Measurements from ENCODE around the gene HDAC9. TPM values are rescaled to one million over a fixed set of nuclear protein-coding genes. Genes with fewer than 3 reads are reported as not detected.

HDAC9 gene
- polyA plus RNA-seq, 3 donors: 41.7 to 51.2 (median 44.2) TPM

DNA sequence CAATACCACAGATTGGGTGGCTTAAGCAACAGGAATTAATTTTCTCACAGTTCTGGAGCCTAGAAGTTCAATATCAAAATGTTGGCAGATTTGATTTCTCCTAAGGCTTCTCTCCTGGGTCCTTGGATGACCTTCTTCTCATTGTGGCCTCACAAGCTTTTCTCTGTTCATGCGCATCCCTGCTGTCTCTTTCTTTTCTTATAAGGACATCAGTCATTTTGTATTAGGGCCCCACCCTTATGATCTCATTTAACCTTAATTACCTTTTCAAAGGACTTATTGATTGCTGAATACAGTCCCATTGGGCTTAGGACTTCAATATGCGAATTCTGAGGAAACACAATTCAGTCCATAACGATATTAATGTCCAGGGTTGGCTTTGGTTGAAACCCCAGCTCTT, 285.4 kb downstream of the HDAC9 start:
- no peaks in the 10 kb centered on the region for H3K9me3 ChIP-seq (replicated peaks in 1 of 2; ENCODE audit: control insufficient read depth in 1 of 2, insufficient read depth in 1 of 2, low read length in 2 of 2)
- intact Hi-C loops (cut with micrococcal nuclease): no loop called here
- H3K27me3 ChIP-seq (ENCODE audit: control insufficient read depth in 2 of 2, insufficient read depth in 2 of 2, low read length in 2 of 2): no peaks in the 10 kb centered on the region
- WGBS (ENCODE audit: insufficient coverage): 100% methylated on average over 1 of the region's 3 CpGs
- no peak overlapping the region for H3K4me2 ChIP-seq (replicated peaks; ENCODE audit: extremely low read depth, low read length, poor library complexity, severe bottlenecking)
- no peaks in the 10 kb centered on the region for H4K20me1 ChIP-seq (ENCODE audit: insufficient read depth, low read length)
- TF ChIP-seq, protein P1, sequence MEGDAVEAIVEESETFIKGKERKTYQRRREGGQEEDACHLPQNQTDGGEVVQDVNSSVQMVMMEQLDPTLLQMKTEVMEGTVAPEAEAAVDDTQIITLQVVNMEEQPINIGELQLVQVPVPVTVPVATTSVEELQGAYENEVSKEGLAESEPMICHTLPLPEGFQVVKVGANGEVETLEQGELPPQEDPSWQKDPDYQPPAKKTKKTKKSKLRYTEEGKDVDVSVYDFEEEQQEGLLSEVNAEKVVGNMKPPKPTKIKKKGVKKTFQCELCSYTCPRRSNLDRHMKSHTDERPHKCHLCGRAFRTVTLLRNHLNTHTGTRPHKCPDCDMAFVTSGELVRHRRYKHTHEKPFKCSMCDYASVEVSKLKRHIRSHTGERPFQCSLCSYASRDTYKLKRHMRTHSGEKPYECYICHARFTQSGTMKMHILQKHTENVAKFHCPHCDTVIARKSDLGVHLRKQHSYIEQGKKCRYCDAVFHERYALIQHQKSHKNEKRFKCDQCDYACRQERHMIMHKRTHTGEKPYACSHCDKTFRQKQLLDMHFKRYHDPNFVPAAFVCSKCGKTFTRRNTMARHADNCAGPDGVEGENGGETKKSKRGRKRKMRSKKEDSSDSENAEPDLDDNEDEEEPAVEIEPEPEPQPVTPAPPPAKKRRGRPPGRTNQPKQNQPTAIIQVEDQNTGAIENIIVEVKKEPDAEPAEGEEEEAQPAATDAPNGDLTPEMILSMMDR (IDR thresholded peaks at IDR 0.05): no peak
- no peaks in the 10 kb centered on the region for H3K79me2 ChIP-seq (ENCODE audit: insufficient read depth, low read length)
- peaks cover 0 to 2% (median 0%) of the 10 kb centered on the region in 7 donors for H3K9me3 Mint-ChIP-seq
- H3K4me1 Mint-ChIP-seq: no peaks in the 10 kb centered on the region
- H3K36me3 ChIP-seq (replicated peaks in 1 of 2; ENCODE audit: control insufficient read depth in 1 of 2, insufficient read depth in 2 of 2, low read length in 2 of 2): no peaks in the 10 kb centered on the region
- H3K4me3 Mint-ChIP-seq: no peak overlapping the region
- H3K9ac ChIP-seq (ENCODE audit: insufficient read depth, low read length, poor library complexity, severe bottlenecking): no peak overlapping the region
- no peak overlapping the region for H2AFZ ChIP-seq (ENCODE audit: insufficient read depth, low read depth, low read length, poor library complexity, severe bottlenecking)
- no peak overlapping the region for H3K27ac Mint-ChIP-seq
- no peaks in the 10 kb centered on the region for H3K4me1 ChIP-seq (ENCODE audit: control insufficient read depth in 1 of 2, insufficient read depth in 2 of 2, low read length in 2 of 2)
- DNase-seq: no peak
- no peak overlapping the region for H3K27ac ChIP-seq (ENCODE audit: low read depth in 1 of 2, low read length in 2 of 2)
- H3K36me3 Mint-ChIP-seq: no peaks in the 10 kb centered on the region
- no peaks in the 10 kb centered on the region for H3K27me3 Mint-ChIP-seq (ENCODE audit: low read depth in 3 of 3)
- H3K4me3 ChIP-seq (replicated peaks in 1 of 3; ENCODE audit: low read depth in 2 of 3, low read length in 3 of 3): no peak overlapping the region

DNA sequence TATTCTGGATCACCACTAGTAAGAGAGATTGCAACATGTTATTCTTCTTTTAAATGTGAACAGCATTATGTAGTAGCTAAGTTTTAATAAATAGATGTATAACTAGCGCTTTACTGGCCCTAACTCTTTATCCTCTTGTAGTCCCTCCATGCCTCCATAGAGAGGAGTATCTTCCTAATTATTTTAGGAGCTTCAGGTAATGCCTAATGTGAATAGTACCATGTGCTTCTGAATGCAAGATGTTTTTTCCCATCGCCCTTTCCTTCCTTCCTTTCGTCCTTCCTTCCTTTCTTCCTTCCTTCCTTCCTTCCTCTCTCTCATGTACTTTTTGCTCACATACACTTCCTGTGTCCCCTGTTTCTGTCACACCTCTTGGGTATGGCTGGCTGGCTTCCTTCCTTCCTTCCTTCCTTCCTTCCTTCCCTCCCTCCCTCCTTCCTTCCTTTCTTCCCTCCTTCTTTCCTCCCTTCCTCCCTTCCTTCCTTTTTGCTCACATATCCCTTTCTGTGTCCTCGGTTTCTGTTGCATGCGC, 290.7 kb downstream of the HDAC9 start:
- intact Hi-C loops (cut with micrococcal nuclease): no loop called here
- 100% methylated on average over 2 of the region's 5 CpGs for WGBS (ENCODE audit: insufficient coverage)
- no peak overlapping the region for H3K4me2 ChIP-seq (replicated peaks; ENCODE audit: extremely low read depth, low read length, poor library complexity, severe bottlenecking)
- H4K20me1 ChIP-seq (ENCODE audit: insufficient read depth, low read length): no peaks in the 10 kb centered on the region
- H3K27me3 ChIP-seq (ENCODE audit: control insufficient read depth in 2 of 2, insufficient read depth in 2 of 2, low read length in 2 of 2): no peaks in the 10 kb centered on the region
- H3K36me3 ChIP-seq (replicated peaks in 1 of 2; ENCODE audit: control insufficient read depth in 1 of 2, insufficient read depth in 2 of 2, low read length in 2 of 2): no peaks in the 10 kb centered on the region
- H3K4me3 ChIP-seq (replicated peaks in 1 of 3; ENCODE audit: low read depth in 2 of 3, low read length in 3 of 3): no peak overlapping the region
- H3K4me1 Mint-ChIP-seq: no peaks in the 10 kb centered on the region
- H3K9me3 ChIP-seq (replicated peaks in 1 of 2; ENCODE audit: control insufficient read depth in 1 of 2, insufficient read depth in 1 of 2, low read length in 2 of 2): peaks cover 0 to 4% of the 10 kb centered on the region in 2 donors
- no peak for DNase-seq
- H3K9ac ChIP-seq (ENCODE audit: insufficient read depth, low read length, poor library complexity, severe bottlenecking): no peak overlapping the region
- no peaks in the 10 kb centered on the region for H3K27me3 Mint-ChIP-seq (ENCODE audit: low read depth in 3 of 3)
- H3K9me3 Mint-ChIP-seq: peaks cover 0 to 19% (median 12%) of the 10 kb centered on the region in 7 donors
- no peaks in the 10 kb centered on the region for H3K79me2 ChIP-seq (ENCODE audit: insufficient read depth, low read length)
- H3K4me3 Mint-ChIP-seq: no peak overlapping the region
- H3K27ac ChIP-seq (ENCODE audit: low read depth in 1 of 2, low read length in 2 of 2): no peak overlapping the region
- peaks cover 0 to 2% of the 10 kb centered on the region in 2 donors for H3K36me3 Mint-ChIP-seq
- H3K4me1 ChIP-seq (ENCODE audit: control insufficient read depth in 1 of 2, insufficient read depth in 2 of 2, low read length in 2 of 2): no peaks in the 10 kb centered on the region
- no peak overlapping the region for H2AFZ ChIP-seq (ENCODE audit: insufficient read depth, low read depth, low read length, poor library complexity, severe bottlenecking)
- H3K27ac Mint-ChIP-seq: no peak overlapping the region
- TF ChIP-seq, protein P1 (IDR thresholded peaks at IDR 0.05): no peak
